Measurements from ENCODE around the gene OR6S1.

- TF ChIP-seq CTCF (IDR thresholded peaks at IDR 0.05) (no peak), POLR2A (IDR thresholded peaks at IDR 0.05) (no peak)
Observed at GRCh38 chr14:20623798-20624197, 17.7 kb downstream of the OR6S1 start.

All from body of pancreas (tissue), 4 donors.